NT2/D1 (cell line): ENCODE data around the gene SLC9A3.

Experiments
- DNase-seq: peaks from one replicate; pipeline ENCODE4 v3.0.0-alpha.2; 2011; ENCODE audit warnings: low read depth, low spot score
- H3K27me3 ChIP-seq: 2 replicates; pipeline ENCODE4 v1.6.0; 2011; ENCODE audit warnings: mild to moderate bottlenecking; ENCODE audit not compliant: insufficient read length, insufficient read depth
- H3K36me3 ChIP-seq: 2 replicates; pipeline ENCODE4 v1.6.1; 2011; ENCODE audit warnings: mild to moderate bottlenecking, low read length, mixed read lengths; ENCODE audit not compliant: insufficient read depth, insufficient read length
- H3K4me1 ChIP-seq: 2 replicates; pipeline ENCODE4 v1.5.1; 2011; ENCODE audit not compliant: insufficient read depth, insufficient read length
- H3K4me3 ChIP-seq: 2 replicates; pipeline ENCODE4 v1.5.1; 2011; ENCODE audit warnings: low read depth; ENCODE audit not compliant: insufficient read length
- H3K9ac ChIP-seq: 2 replicates; pipeline ENCODE4 v1.6.0; 2011; ENCODE audit warnings: low read depth; ENCODE audit not compliant: insufficient read length
- H3K9me3 ChIP-seq: 2 replicates; pipeline ENCODE4 v1.5.1; 2011; ENCODE audit warnings: mild to moderate bottlenecking, low read length; ENCODE audit not compliant: insufficient read depth
- SUZ12 ChIP-seq: IDR thresholded peaks from 2 replicates; pipeline ENCODE4 v1.6.1; 2011; ENCODE audit not compliant: insufficient read length, insufficient read depth; ENCODE audit errors: extremely low read depth
- YY1 ChIP-seq: IDR thresholded peaks from 2 replicates; pipeline ENCODE4 v1.6.1; 2011; ENCODE audit not compliant: insufficient read length, insufficient read depth
- ZNF274 ChIP-seq: IDR thresholded peaks from 2 replicates; pipeline ENCODE4 v1.6.1; 2011; ENCODE audit warnings: mild to moderate bottlenecking, low read depth, low read length

The SLC9A3 gene

GRCh38 chr5:446883-447263, 77.4 kb downstream of the SLC9A3 start:
- peaks cover 7% of the 10 kb centered on the region for H3K4me1 ChIP-seq
- peaks cover 45% of the 10 kb centered on the region for H3K36me3 ChIP-seq
- no peak overlapping the region for H3K4me3 ChIP-seq
- no peak for DNase-seq
- no peak overlapping the region for H3K9ac ChIP-seq
- no peak for TF ChIP-seq ZNF274
- TF ChIP-seq YY1, result no peak
- no peak for TF ChIP-seq SUZ12
- peaks cover 6% of the 10 kb centered on the region; the same call in 1 of the 2 replicates for H3K9me3 ChIP-seq
- no peaks in the 10 kb centered on the region for H3K27me3 ChIP-seq

DNA sequence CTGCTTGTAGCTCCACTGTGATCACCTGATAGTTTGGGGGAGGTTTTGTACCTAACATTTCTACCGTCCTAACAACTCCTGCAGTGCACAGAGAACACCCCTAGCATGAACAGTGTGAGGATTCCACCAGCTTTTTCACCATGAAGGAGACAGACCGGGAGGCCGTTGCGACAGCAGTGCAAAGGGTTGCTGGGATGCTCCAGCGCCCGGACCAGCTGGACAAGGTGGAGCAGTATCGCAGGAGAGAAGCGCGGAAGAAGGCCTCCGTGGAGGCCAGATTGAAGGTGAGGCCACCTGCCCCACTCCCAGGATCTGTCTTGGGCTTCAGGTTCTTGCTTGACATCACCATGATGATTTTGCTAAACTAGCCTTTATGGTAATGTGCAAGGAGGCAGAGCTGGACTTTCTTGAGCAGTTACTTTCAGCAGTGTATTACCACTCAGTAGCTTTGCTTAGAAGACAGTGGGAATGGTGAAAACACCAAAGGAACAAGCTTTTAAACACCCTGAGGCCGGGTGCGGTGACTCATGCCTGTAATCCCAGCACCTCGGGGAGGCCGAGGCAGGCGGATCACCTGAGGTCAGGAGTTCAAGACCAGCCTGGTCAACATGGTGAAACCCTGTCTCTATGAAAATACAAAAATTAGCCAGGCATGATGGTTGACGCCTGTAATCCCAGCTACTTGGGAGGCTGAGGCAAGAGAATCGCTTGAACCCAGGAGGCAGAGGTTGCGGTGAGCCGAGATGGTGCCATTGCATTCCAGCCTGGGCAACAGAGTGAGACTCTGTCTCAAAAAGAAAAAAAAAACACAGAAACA, 78.0 kb downstream of the SLC9A3 start:
- Histone ChIP-seq H3K9me3 (0 out of 2 replicates have a peak, but pooled peaks cover under 1% of the 10 kb centered on the region), H3K9ac (no peak overlapping the region), H3K27me3 (no peaks in the 10 kb centered on the region), H3K4me1 (peaks cover 7% of the 10 kb centered on the region), H3K4me3 (no peak overlapping the region), H3K36me3 (peaks cover 40% of the 10 kb centered on the region)
- no peak for DNase-seq
- TF ChIP-seq YY1 (no peak), ZNF274 (no peak), SUZ12 (no peak)

- peaks cover 10% of the 10 kb centered on the region for H3K4me1 ChIP-seq
Observed at GRCh38 chr5:445591-445990, 78.7 kb downstream of the SLC9A3 start.

GRCh38 chr5:444226-444625, 80.0 kb downstream of the SLC9A3 start:
- peak overlapping the region; percentile 87 for H3K9ac ChIP-seq

More at GRCh38 chr5:445591-445990, 78.7 kb downstream of the SLC9A3 start:
- no peak for DNase-seq
- TF ChIP-seq YY1 (no peak), ZNF274 (no peak), SUZ12 (no peak)
- Histone ChIP-seq H3K9me3 (no peaks in the 10 kb centered on the region), H3K36me3 (peaks cover 42% of the 10 kb centered on the region), H3K9ac (no peak overlapping the region), H3K4me3 (no peak overlapping the region), H3K27me3 (no peaks in the 10 kb centered on the region)

DNA sequence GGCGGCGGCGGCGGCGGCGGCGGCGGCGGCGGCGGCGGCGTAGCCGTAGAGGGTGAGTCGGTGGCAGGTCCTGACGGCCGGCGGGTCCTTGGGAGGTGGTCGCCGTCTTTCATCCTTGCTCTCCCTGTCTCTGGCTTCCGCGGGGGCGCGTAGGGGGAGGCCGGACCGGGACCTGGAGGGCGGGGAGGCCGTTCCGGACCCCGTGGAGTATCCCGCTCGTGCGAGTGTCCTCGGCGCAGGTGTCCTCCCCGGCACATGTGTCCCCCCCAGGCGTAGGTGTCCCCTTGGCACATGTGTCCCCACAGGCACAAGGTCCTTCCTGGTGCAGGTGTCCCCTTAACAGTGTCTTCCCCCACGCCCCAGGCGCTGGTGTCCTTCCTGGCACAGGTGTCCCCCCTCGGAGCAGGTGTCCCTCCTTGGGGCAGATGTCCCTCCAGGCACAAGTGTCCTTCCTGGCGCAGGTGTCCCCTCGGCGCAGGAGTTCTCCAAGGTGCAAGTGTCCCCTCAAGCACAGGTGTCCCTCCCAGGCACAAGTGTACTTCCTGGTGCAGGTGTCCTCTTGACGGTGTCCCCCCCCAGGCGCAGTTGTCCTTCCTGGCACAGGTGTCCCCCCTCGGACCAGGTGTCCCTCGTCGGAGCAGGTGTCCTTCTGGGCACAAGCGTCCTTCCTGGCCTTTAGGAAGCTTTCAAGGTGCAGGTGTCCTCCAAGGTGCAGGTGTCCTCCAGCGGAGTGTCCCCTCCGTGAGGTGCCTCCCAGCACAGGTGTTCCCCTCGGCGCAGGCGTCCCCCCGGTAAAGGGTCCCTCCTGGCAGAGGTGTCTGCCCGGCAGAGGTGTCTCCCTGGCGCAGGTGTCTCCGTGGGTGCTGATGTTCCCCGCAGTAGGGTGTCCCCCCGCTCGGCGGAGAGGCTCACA, 80.8 kb downstream of the SLC9A3 start:
- Histone ChIP-seq H3K9ac (peak overlapping the region; percentile 87), H3K4me3 (peak overlapping the region; percentile 72), H3K4me1 (peaks cover 14% of the 10 kb centered on the region), H3K9me3 (no peaks in the 10 kb centered on the region), H3K27me3 (no peaks in the 10 kb centered on the region), H3K36me3 (peaks cover 29% of the 10 kb centered on the region)
- DNase-seq, result no peak
- TF ChIP-seq ZNF274 (no peak), SUZ12 (no peak)

More at GRCh38 chr5:444226-444625, 80.0 kb downstream of the SLC9A3 start:
- Histone ChIP-seq H3K9me3 (no peaks in the 10 kb centered on the region), H3K4me3 (no peak overlapping the region), H3K36me3 (peaks cover 37% of the 10 kb centered on the region), H3K27me3 (no peaks in the 10 kb centered on the region), H3K4me1 (peaks cover 11% of the 10 kb centered on the region)
- no peak for DNase-seq
- TF ChIP-seq ZNF274, result no peak
- no peak for TF ChIP-seq YY1
- TF ChIP-seq SUZ12, result no peak

- peak within 1 kb of the TSS; percentile 87 for H3K9ac ChIP-seq
- H3K4me1 ChIP-seq, result peaks cover 16% of the 10 kb centered on the region
- TF ChIP-seq YY1 (no peak), ZNF274 (no peak), SUZ12 (no peak)
- H3K4me3 ChIP-seq, result peak within 1 kb of the TSS; percentile 72
- H3K27me3 ChIP-seq, result no peaks in the 10 kb centered on the region
- H3K9me3 ChIP-seq, result no peaks in the 10 kb centered on the region
- peaks cover 20% of the 10 kb centered on the region for H3K36me3 ChIP-seq
- DNase-seq, result peak; percentile 30
Observed at GRCh38 chr5:442335-443238, 81.7 kb downstream of the SLC9A3 start, which contains the start of gene EXOC3. Gene EXOC3 (plus strand): TSS chr5:443176. CDS start chr5:446206, 3,030 bp downstream.
